GM18505 (cell line): Measurements from ENCODE around the gene CISTR.
"Not testable (repeated sequence)": the region's sequence is repeated elsewhere in the genome, so short reads cannot be mapped to it uniquely, and the experiment has no call there.

Experiments used
- ATAC-seq: cut with Tn5 transposase; IDR thresholded peaks from one replicate; pipeline ENCODE4 v1.9.1; 2021; ENCODE audit not compliant: unreplicated experiment
- POLR2A ChIP-seq: IDR thresholded peaks from 4 replicates; pipeline ENCODE4 v1.6.1; 2011; ENCODE audit warnings: borderline replicate concordance; ENCODE audit not compliant: insufficient read depth, insufficient read length; ENCODE audit errors: extremely low read depth

The CISTR gene

DNA sequence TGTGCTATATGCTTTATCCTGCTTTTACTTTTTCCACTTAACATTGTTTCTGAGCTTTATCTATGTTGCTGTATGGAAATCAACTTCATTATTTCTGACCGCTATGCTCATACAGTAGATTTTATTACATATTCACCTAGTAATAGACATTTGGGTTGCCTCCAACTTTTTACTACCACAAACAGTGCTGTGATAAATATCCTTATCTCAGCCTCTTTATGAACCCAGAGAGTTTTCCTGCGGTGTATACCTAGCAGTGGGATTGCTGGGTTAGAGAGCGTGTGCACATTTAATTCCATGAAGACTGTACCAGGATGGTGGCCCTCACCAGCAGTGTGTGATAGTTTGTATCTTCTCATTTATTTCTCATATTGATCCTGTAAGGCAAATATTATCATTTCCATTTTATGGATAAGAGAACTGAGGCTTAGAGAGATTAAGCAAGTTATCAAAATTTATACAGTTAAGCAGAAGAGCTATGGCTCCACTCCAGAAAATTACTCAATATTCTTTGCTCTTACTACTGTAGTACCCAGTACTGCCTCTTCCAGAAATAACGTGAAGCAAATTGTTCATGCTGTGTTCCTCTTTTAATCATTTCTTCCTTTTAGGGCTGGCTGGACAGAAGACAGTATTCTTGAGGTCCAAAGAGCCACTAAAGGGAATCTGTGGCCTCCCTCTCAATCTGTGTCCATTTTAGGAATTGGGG lies 26.3 kb upstream of the CISTR start:
- ATAC-seq, result no peak

DNA sequence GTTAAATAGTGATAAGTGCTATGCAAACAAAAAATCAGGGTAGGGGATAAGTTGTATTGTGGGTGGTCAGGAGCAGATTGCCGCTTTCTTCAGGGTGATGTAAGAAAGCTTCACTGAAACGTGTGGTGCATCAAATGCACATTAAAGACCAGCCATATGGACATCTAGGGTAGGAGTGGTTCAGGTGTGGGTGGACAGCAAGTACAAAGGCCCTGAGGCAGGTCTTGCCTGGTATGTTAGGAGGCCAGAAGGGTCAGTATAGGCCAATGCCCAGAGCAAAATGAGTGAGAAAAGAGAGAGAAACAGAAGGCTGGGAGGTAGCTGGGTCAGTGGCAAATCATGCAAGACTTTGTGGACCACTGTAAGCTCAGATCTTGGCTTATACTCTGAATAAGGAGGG lies 25.6 kb upstream of the CISTR start:
- no peak for ATAC-seq
- TF ChIP-seq POLR2A, result no peak

More for the DNA sequence above, 26.3 kb upstream of the CISTR start:
- TF ChIP-seq POLR2A, result no peak

DNA sequence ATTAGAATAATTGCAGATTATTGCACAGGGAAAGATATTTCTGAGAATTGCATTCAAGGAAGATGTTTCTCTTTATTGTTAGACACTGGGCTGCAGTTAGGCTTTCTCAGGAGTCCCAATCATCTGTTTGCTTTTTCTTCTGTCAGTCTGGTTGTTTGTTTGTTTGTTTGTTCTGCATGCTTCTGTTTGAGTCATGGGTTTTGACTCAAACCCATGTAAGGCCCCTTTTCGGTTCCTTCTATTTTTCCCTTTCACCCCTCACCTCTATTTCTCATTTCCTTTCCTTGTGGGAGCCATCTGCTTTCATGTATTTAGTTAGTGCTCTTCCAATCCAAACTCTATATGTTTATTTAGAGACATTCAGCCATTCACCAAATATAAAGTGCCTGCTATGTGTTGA lies 25.1 kb upstream of the CISTR start:
- ATAC-seq, result no peak
- TF ChIP-seq POLR2A, result no peak

DNA sequence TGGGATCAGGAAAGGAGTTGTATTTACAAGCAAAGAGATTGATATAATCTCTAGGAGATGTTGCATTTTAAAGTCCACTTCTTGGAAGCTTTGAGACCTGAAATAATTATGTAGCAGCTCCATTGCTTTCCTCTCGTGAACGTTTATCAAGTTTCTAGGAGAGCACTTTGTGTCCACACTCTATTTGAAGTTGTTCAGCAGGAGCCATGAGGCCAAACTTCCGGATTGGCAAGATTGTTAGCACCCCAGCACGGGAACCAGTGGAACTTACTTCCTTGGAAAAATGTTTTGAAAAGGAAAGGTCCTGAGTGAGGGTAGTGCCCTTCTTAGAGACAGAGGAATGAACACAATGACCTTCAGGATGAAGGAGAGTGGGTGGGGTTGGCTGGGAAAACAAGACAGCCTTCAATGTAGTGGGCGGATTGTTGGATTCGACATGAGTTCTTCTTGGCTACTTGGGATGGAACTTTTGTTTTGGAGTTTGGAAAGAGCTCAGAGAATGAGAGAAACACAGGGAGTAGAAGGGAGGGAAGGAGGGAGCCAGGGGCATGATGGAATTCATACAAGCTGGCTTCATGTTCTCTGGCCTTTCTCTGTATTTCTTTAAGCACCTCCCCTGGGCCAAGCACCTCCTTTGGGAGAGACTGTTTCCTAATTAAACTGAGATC lies 23.8 kb upstream of the CISTR start:
- no peak for ATAC-seq

DNA sequence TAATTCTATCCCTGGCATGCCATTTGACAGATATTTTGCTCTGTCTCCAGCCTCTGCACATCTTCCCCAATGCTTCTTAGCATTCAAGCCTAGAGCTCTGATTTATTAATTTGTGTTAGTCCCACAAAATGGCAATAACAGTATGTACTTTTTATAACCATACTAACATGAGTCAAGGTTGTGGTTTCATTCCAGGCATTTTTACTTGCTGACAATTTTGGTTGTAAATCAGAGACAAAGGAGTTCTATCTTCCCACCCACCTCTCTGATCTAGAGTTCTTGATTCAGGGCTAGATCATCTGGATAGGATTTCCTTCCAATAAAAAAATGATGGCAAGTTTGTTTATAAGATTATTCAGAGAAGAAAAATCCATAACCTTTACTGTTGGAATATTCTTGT lies 18.5 kb upstream of the CISTR start:
- ATAC-seq, result no peak
- no peak for TF ChIP-seq POLR2A

More for the DNA sequence above, 23.8 kb upstream of the CISTR start:
- TF ChIP-seq POLR2A, result no peak

DNA sequence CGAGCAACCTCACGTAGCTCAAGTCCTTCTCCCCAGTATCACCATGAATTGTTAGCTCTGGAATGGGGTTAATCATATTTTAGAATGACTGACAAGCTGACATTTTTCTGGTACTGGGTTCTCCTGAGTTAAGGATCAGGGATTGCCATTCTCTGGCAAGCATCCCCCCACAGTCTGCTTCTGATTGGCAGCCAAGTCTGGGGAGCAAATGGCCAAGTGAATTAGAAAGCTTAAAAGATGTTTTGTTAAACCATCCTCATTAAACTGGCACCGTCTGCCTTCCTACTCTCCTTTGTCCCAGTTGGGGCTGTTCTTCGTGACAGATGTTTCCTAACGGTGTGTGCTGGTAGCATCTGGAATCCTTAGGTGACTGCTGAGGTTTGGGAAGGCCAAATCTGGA lies 17.2 kb upstream of the CISTR start:
- ATAC-seq, result no peak
- TF ChIP-seq POLR2A, result no peak

DNA sequence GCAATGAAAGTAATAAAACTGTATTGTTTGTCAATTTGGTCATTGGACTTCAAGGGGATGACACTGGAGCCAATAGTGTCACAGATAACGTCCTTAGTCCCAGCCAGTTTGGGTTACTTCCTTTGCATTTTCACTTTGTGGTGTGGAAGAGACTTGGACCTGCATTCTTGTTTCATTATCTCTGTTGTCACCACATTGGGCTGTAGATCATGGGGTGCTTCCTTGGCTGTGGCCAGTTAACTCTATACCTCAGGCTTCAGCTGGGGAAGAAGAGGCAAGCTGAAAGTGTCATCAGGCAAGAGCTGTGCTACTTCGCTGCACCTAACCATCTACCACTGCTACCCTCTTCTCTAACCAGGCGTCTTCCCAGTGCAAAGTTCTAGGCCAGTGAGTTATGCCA lies 15.1 kb upstream of the CISTR start:
- no peak for TF ChIP-seq POLR2A
- ATAC-seq, result no peak

DNA sequence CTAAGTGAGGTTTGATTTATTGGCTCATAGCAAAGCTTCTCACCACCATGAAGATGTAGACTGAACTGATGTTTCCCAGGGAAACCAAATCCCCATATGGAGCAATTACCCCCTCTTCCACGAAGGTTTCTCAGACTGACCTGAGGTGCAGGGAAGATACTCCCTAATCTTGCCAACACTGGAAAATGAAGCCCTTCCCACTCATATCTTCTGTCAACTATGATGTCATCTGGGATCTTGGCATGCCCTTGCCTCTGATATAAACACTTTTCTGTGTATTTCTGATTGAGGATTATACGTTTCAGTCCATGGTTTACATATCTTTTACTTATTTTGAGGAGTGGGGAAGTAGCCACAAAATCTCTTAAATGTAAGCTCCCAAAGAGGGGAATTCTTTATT lies 14.1 kb upstream of the CISTR start:
- no peak for ATAC-seq
- TF ChIP-seq POLR2A, result no peak

DNA sequence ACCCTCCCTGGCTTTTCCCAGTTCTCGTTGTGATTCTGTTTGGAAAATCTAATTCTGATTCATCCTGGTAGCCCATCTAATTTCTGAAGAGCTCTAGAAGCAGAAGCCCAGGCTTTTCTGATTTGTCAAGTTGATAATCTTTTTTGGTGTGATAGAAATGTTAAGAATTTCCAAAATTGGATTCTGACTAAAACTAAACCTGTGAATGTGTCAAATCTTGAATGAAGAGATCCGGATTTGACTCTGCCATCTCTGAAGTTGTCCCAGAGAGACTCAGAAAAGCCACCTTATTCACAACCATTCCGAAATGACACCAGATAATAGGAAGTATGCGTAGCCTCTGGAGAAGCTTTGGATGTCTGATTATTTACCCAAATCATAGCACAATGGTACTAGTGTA lies 12.8 kb upstream of the CISTR start:
- no peak for ATAC-seq
- no peak for TF ChIP-seq POLR2A

DNA sequence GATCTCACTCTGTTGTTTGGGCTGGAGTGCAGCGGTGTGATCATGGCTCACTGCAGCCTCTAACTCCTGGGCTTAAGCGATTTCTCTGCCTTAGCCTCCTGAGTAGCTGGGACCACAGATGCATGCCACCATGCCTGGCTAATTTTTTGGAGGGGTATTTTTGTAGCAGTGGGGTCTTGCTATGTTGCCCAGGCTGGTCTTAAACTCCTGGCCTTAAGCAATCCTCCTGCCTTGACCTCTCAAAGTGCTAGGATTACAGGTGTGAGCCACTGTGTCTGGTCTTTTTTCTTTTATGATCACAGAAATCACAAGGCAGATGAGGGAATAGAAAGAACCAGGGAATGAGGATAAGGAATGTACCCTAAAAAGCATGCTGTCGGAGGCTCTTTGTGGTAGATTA lies 11.0 kb upstream of the CISTR start:
- ATAC-seq, result not testable (repeated sequence)

DNA sequence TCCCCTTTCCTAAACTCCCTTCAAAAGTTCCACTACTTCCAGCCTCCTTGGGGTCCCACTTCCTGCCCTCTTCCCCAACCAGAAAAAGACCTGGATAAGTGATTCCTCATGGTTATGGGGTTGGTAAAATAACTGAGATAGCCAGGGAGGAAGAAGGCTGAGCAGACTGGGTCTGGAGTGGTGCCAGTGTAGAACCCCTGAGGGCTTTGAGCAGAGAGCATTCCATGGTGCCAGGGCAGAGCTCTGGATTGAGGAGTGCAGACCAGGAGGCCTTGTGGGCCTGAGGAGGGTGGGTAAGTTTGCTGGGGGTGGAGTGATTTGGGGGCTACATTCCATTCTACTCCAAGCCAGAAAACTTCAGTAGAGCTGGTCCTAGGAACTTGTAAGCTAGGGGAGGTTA lies 9.5 kb upstream of the CISTR start:
- ATAC-seq, result no peak
- no peak for TF ChIP-seq POLR2A

DNA sequence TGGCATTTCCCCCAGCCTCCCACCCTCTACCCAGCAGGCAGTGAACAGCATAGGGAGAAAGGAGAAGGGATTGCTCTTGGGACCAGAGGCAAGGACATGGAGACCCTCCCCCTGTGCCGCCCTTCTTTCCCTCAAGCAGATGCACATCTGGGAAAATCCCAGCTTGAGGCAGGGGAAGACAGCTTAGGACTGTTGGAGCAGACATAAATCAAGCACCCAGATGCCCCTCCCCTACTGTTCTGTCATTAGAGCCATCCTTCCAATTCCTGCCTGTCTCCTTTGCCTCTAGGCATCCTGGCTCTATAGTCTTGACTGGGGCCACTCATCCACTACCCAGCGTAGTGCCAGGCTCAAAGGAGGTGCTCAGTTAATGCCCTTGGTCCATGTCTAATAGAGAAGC lies 7.5 kb upstream of the CISTR start:
- TF ChIP-seq POLR2A, result no peak
- no peak for ATAC-seq

DNA sequence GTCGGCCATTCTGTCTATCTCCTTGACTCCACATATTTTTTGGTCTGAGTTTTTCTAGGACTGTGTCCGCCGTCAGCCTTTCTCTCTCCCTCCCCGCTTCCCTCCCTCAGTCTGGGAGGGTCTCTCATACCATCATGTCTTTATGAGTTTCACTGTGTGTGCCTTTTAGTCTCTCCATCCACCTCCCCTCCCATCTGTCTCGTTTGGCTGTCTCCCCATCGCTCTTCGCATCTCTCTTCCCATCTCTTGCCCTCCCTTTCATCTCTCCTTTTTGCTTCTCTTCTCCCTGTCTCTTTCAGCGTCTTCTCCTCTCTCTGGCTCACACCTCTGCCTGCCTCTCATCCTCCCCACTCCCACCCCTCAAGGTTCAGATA lies 6.9 kb upstream of the CISTR start:
- ATAC-seq, result no peak
- TF ChIP-seq POLR2A, result no peak

DNA sequence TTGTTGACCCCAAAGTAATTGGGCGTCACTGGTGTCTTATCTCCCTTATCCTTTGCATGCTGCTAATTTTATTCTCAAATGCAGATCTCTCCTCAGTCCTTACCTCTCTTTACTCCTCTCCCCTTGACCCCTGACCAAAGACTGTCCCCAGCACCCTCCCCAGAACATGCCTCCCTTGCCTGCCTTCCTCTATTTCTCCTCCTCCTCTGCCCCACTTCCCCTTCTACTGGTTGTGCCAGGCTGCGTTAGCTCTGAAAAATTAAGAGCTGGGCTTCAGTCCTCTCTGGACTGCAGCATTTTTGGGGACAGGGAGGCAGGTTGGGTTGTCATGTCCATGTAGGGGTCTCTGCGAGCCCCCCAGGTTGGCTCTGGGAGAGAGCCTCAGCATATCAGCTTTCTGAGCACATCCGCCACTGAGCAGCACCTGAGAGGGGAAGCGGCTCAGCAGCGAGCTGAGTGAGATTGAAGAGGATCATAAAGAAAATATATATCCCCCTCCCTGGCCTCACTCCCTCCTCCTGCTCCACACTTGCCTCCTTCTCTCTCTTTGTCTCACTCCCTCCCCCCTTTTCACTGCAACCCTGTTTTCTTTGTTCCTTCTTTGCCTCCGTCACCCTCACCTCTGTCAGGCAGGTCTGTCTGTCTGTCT lies 6.4 kb upstream of the CISTR start:
- ATAC-seq, result no peak
- no peak for TF ChIP-seq POLR2A
